HG02759 (cell line): Measurements from ENCODE around the gene DCHS1.
A peak's percentile ranks its signal among the peaks of the same experiment; 100 is the strongest.
"Not testable (repeated sequence)": the region's sequence is repeated elsewhere in the genome, so short reads cannot be mapped to it uniquely, and the experiment has no call there.

Experiments used
- ATAC-seq: cut with Tn5 transposase; IDR thresholded peaks from one replicate; pipeline ENCODE4 v1.9.1; 2021; ENCODE audit warnings: mild to moderate bottlenecking, moderate library complexity; ENCODE audit not compliant: unreplicated experiment

DCHS1 gene

DNA sequence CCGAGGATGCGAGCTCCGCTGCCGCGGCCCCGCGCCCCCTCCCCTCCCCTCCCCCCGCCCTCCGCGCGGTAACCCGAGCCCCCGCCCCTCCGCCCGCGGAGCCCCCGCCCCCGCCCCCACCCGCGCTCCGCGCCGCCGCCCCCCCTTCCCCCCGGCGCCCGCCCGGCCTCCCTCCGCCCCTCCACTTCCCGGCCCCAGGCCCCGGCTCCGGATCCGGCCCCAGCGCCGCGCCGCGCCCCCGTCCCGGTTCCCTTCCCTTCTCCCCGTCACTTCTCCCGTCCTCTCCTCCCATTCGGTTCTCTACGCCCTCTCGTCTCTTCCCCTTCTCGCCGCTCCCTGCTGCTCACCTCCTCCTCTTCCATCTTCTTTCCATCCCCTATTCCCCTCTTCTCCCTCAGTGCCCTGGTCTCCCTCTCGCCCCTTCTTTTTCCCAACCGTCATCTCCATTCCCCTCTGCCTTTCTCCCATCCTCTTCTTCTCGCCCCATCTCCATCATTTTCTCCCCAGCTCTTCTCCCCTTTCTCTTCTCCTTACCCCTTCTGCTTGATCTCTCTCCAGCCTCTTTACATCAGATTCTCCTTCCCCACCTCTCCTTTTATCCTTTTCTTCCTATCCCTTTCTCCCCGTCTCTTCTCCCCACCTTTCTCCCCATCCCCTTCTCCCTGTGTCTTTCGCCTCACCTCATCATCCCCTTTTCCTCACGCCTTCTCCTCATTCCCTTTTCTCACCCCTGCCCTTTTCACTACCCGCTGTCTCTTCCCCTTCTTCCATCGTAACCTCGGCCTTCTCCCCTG lies at the start of gene DCHS1:
TSS of gene DCHS1 (minus strand) at position 20 of the 794 bp plus-strand sequence. CDS start 14,196 bp downstream, outside the sequence.
- ATAC-seq, result no peak

- ATAC-seq, result no peak
These were observed 47.8 kb upstream of the DCHS1 start for GRCh38 chr11:6703247-6704063.

DNA sequence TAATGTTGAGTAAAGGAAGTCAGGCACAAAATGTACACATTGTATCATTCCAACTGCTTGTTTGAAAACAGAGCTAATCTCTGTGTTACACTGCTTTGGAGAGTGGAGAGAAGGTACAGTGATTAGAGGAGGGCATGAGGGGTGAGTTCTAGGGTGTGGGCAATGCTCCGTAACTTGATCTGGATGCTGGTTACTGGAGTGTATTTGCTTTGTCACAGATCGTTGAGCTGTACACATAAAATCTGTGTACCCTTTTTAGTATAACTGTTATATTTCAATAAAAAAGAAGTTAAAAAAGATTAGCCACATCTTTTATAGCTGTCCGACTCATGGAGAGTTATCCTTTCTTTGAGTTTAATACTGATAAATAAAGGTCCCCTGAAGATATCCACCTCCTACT lies 46.3 kb upstream of the DCHS1 start:
- ATAC-seq, result not testable (repeated sequence)

- ATAC-seq, result no peak
These were observed 39.8 kb upstream of the DCHS1 start for GRCh38 chr11:6695377-6695776.

- ATAC-seq, result no peak
These were observed 38.6 kb upstream of the DCHS1 start for GRCh38 chr11:6694229-6694535.

DNA sequence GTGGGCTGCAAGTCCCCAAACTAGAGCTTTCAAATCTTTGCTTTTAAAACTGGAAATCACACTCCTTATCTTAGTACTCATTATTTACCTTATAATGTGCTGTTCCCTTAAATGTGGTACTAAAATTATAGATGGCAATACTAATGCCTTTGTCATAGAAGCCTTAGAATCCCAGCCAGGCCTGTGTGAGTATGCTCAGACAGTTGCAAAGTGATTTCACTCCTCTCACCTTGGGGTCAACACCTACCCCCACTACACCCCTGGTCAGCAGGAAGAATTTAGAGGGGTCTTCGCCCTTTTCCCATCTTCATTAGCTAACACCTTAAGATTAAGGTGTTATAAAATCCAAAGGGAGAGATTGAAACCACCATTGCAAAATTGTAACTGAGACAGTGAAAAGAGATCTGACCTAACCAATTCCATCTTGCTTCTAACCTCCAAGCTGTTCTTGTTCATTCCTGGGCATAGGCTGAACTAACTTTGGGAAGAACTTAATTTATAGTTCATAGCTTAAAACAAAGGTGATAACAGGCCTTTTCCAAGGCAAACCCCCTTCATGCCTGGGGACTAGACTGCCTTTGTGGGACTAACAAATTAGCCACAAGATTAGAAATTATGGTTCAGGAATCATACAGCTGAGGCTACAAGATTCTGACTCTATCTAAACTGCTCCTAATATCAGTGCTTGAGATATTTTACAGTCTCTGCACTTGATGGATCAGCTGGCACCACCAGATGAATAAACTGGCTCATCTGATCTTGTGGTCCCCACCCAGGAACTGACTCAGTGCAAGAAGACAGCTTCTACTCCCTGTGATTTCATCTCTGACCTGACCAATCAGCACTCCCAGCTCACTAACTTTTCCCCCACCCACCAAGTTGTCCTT lies 38.0 kb upstream of the DCHS1 start:
- ATAC-seq, result no peak

DNA sequence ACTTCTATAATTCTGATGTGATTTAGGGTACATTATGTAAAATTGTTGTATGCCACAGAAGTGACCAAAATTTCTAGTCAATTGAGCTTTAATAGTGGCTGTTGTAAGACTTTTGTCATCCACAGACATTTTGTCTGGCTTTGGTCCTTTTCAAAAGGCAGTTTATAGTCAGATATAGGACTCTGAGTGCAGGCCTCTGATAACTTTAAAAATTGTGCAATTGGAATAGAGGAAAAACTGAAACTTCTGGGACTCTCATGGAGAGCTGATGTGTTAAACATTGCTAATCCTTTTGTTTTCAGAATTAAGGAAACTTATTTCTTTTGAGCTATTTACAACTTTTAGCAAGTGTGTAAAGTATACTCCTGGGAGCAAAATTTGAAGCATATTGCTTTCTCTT lies 36.5 kb upstream of the DCHS1 start:
- ATAC-seq, result no peak

DNA sequence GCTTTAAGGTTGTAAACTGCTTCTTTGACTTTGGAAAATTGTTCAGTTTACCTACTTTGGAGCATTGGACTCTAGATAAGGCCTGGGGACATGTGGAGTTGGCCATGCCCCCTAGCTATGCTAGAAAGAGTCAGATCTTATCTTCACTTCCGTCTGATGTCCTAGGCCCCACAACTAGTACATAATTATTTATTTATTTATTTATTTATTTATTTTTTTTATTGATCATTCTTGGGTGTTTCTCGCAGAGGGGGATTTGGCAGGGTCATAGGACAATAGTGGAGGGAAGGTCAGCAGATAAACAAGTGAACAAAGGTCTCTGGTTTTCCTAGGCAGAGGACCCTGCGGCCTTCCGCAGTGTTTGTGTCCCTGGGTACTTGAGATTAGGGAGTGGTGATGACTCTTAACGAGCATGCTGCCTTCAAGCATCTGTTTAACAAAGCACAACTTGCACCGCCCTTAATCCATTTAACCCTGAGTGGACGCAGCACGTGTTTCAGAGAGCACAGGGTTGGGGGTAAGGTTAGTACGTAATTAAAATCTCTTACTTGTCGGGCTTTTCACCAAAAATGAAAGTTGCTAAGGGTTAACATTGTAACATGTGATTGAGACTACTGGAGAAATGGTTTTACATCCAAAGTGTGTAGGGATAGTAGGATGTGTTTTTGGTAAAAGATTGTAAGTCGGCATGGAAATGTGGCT lies 35.0 kb upstream of the DCHS1 start:
- not testable (repeated sequence) for ATAC-seq

DNA sequence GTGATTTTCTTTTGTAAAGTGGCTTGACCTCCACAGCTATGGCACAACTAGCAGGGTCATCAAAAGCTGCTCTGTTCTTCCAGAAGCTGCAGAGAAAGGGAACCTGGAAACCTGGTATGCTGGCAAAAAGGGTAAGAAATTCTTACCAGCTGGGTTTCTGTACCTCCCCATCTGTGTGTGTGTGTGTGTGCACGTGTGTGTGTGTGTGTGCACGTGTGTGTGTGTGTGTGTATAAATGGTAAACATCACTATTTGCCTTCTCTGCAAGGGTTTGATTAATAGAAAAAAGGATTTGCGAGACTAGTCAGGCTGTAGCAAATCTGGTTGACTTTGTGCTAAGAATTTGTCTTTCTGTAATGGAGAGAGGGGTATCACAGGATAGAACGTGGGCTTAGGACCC lies 32.3 kb upstream of the DCHS1 start:
- no peak for ATAC-seq

- no peak for ATAC-seq
These were observed 30.4 kb upstream of the DCHS1 start for GRCh38 chr11:6686006-6686405.

GRCh38 chr11:6684068-6684467 lies 28.5 kb upstream of the DCHS1 start:
- ATAC-seq, result not testable (repeated sequence)

DNA sequence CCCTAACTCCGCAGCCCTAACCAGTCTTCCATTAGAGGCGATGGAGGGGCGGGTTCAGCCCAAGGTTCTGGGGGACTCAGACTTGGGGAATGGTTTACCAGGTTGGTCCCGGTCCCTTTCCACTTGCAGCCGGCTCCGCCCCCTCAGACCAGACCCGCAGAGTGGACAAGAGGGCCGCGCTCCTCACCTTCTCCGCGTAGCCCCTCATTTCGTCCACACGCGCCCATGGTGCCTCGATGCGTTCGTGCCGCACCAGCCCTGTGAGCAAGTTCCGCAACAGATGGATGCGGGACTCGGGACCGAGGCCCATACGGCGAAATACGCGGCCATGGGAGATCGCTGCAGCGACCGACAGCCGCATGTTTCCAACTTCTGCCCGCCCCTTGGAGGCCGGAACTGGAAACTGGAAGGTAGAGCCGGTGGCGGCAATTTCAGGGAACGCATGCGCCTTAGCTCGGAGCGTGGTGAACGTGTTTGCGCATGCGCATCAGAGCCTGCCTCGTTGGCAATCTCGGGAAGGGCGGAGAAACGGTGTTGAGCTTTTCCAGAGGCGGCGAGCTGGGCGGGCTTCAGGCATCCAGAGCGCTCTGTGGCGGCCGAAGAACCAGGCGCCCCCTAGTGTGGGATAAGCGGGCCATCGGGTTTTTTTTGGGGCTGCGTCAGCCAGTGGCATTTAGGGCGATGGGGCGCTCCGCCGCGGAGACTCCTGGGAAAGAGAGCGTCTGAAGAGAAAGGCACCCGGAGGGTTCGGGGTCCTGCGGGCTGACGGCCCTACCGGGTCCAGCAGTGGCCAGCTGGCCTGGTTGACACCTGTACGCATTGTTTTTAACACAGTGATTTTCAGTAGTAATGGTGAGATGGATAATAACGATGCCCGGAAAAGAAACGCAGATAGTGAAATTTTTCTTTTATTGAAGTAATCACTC lies 27.6 kb upstream of the DCHS1 start, which contains the start of gene MRPL17:
TSS of gene MRPL17 (minus strand) at position 405 of the 926 bp plus-strand sequence. CDS start at position 361, 44 bp downstream.
- ATAC-seq, result peak; percentile 93

GRCh38 chr11:6682591-6682935 lies 27.0 kb upstream of the DCHS1 start:
- no peak for ATAC-seq

- ATAC-seq, result no peak
These were observed 26.3 kb upstream of the DCHS1 start for GRCh38 chr11:6681949-6682348.

DNA sequence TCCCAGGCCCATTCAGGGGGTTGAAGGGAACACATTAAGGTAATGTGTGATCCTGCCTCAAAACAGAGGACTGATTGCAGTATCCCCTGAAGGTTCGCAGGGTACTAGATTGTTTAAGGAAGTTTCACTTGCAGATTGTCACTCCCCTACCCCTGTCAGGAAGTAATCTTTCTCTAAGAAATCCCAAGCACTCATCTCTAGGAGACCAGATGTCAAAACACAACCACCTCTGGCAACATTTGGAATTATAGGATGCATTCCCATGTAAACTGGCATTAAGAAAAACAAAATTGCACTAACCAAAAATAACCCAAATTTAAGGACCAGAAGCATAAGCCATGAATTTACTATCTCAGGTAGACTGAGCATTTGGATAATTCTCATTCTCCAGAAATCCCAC lies 25.9 kb upstream of the DCHS1 start:
- ATAC-seq, result no peak

DNA sequence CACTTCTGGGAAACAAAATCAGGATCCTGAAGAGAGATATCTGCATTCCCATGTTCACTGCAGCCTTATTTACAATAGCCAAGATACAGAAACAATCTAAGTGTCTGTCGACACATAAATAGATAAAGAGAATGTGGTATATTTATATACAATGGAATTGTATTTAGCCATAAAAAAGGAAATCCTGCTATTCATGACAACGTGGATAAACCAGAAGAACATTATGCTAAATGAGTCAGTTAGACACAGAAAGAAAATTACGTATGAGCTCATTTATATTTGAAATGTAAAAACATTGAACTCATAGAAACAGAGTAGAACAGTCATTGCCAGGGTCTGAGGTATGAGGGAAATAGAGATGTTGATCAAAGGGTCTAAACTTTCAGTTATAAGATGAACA lies 21.4 kb upstream of the DCHS1 start:
- no peak for ATAC-seq

DNA sequence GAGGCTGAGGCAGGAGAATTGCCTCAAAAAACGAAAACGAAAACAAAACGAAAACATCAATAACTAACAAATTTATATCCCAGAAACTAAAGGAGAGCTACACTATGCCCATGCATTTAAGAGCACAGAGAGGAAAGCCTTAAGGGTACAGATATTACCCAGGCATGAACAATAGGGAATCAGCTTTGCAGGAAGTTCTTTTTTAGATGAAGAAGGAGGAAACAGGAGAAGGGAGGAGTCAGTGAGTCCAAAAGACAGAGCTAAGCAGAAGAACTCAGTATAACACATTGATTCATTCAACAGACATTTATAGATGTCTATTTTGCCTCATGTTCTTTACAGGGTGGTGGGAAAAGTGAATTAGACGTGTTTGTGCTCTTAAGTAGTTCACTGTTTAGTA lies 19.3 kb upstream of the DCHS1 start:
- ATAC-seq, result no peak

DNA sequence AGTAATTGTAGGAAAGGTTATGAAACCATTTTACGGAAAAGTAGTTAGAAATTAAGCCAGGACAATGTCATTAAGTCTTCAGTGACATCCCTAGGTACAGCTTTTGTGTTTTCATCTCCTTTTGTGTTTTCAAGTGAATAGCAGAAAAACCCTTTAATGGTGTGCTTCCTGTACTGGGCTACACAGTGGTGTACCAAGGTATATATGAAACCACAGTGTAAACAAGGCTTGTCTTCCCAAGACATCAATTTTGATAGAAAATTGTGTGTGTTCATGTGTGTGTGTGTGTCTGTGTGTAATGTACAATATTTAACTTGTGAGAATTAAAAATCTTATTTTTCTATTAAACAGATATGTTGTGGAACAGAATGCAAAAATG lies 18.6 kb upstream of the DCHS1 start:
- ATAC-seq, result no peak

DNA sequence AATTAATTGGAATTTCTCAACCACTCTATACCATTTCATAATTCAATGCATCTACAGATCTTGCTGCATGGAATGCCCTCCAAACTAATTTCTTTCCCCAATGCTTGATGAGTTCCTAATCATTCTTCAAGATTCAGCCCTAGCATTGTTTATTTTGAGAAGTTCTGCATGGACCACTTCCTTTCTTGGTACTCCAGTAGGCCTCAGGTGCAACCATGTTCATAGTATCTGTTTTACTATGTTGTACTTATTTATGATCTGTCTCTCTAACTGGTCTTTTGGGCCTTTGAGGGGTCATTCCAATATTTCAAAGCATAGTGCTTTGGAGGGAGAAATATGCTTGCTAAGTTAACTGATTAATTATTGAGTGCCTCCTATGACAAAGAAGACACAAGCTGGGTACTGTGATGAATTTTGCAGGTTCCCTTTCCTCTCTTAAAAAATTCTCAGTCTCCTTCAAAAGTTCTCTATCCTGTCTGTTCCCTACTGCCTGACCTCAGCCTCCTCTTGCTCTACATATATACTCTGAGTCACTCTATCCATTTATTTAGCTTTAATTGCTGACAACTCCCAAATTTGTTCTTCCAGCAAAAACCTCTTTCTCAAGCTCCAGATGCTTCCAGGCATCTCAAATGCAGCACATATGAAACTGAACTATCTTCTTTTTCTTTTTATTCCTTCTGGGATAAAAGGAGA lies 18.1 kb upstream of the DCHS1 start:
- ATAC-seq, result no peak
